Stimulated activated CD4-positive, alpha-beta T cell treated with anti-CD3 and anti-CD28 coated beads, Interleukin-1b, Interleukin-23, amount 100 ng/mL, for 1 hour (primary cell): Measurements from ENCODE around the gene USP10.
"Not testable (repeated sequence)": the region's sequence is repeated elsewhere in the genome, so short reads cannot be mapped to it uniquely, and the experiment has no call there.

Experiments
- DNase-seq, 2 donors: peaks; one replicate each; pipeline ENCODE4 v3.0.0-alpha.2; 2020; ENCODE audit warnings: low read depth in 2 of 2

The USP10 gene

DNA sequence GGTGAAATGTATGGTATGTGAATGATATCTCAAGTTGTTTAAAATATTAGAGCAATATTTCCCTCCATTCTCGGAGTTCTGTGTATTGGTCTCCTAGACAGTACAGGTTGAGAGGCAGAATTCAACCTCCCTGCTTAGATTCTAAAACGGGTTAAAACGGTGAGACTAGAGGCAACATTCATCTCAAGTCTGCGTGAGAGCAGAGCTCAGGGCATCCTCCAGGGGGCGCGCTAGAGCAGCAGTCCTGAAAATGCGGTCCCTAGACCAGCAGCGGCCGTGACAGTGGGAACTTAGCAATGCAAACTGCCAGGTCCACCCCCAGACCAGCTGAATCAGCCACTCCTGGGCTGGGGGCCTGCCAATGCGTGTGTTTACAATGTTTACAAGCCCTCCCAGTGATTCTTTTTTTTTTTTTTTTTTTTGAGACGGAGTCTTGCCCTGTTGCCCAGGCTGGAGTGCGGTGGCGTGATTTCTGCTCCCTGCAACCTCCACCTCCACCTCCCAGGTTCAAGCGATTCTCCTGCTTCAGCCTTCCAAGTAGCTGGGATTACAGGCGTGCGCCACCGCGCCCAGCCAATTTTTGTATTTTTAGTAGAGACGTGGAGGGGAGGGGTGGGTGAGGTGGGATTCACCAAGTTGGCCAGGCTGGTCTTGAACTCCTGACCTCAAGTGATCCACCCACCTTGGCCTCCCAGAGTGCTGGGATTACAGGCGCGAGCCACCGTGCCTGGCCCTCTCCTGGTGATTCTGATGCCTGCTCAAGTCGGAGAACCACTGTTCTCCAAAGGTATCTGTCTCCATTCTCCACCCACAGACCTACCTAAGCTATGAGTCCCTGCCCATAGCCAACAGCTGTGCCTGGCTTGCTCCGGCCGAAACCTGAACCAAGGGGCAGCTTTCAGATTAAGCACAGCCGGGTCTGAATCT, 27.3 kb upstream of the USP10 start:
- peak; percentile 62 to 79 for DNase-seq

DNA sequence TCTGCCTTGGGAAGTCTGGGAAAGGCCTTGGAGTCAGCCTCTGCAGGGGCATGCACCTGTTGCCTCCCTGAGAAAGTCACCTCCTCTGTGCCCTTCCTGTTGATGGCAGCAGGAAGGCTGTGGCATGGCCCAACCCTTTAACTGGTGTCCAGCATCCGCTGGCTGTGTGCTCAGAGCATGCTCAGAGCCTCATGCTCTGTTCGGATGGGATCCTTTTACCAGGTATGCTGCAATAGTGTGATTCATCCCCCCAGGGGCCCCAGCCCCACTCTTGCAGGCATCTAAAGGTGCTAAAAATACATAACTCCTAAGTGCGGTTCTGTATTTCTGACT, 26.6 kb upstream of the USP10 start:
- DNase-seq, result no peak

DNA sequence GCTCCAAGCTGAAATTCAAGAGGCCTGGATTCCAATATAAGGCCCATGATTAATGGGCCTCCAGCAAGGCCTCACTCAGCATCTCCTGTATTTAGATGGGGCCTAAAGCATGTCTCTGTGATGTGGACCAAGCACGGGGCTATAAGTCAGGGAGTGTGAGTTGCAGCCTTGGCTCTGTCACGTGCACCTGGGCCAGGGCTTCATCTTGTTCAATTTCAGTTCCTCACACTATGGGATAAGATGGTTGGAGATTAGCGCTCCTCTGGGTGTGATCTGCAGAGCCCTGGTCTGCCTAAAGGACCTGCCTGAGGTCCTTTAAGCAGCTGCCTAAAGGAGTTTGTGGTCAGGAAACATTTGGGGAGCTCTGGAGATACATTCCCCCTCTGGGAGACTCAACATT, 26.2 kb upstream of the USP10 start:
- DNase-seq, result no peak

DNA sequence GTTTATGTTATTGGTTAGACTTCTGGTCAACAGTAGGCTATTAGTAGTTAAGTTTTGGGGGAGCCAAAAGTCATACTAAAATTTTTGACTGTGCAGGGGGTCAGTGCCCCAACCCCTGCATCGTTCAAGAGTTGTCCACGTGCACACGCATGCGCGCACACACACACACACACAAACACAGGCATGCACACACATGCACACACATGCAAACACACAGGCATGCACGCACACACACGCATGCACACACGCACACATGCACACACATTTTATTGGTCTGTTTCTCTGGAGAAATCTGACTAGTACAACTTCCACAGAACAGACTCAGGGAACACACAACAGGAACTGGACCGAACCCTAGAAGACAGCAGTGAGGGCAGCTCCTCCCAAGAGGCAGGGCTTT, 24.4 kb upstream of the USP10 start:
- no peak for DNase-seq

DNA sequence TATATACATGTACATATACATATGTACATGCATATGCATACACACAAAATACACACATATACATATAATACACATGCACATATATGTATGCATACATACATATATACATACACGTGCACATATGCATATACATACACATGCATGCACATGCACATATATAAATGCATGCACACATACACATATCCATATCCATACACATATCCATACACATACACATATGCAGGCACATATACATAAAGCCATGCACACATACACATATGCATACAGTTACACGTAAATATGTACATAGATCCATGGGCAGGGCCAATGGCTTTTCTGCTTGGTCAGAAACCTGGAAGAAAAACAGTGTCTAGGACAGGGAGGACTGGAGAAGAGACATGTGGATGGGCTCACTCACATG, 23.9 kb upstream of the USP10 start:
- no peak for DNase-seq

DNA sequence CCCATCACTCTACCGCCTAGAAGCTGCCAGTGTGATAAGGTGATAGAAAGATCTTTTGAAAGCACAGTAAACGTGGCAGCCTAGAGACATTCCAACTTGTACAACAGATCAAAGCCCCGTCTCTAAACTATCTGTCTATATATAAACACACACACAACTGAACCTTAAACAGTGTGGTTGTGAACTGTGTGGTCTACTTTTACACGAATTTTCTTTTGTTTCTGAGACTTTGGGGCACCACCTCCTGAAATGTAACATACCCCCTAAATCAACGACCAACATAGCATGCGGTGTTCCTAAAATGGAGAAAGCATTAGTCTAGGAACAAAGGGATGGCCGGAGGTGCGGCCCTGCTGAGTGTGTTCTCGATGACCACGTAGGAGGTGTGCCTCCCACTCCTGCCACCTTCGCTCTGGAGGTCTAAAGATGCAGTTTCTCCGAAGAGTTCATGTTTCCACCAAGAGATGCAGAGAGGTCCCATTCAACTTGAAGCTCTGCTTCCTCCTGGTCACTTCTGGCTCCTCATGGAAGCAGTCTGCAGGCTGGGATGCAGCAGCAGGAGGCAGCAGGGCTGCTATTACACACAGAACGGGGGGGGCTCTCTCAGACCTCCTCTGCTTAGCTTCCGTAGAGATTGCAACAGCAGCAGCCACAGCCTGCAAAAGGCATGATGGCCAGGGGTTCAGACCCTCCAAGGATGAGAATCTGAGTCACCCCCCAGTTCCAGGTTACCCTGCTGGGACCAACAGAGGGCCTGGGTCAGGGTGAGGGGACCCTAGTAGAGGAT, 22.6 kb upstream of the USP10 start:
- DNase-seq, result no peak

DNA sequence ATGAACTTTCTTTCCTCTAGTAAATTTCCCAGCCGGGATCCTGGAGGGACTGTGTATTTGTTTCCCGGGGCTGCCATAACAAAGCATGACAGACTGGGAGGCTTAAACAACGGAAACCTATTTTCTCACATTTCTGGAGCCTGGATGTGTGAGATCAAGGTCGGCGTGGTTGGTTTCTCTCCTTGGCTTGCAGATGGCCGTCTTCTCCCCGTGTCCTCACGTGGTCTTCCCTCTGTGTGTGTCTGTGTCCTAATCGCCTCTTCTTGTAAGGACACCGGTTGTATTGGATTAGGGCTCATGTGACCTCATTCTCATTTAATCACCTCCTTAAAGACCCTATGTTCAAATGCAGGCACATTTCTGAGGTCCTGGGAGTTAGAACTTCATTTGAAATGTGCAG, 22.0 kb upstream of the USP10 start:
- DNase-seq, result no peak

DNA sequence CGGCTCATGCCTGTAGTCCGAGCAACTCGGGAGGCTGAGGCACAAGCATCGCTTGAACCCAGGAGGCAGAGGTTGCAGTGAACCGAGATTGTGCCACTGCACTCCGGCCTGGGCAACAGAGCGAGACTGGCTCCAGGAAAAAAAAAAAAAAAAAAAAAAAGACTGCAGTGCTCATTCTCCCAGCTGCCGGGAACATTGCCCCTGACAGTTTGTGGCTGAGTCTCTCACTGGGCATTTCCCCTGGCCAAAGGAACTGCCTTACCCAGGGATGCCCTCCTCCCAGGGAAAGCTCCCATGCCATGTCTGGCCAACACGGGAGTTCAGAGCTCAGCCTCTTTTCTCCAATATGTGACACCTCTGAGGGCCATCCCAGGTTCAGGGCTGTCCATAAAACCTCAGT, 21.3 kb upstream of the USP10 start:
- no peak for DNase-seq

DNA sequence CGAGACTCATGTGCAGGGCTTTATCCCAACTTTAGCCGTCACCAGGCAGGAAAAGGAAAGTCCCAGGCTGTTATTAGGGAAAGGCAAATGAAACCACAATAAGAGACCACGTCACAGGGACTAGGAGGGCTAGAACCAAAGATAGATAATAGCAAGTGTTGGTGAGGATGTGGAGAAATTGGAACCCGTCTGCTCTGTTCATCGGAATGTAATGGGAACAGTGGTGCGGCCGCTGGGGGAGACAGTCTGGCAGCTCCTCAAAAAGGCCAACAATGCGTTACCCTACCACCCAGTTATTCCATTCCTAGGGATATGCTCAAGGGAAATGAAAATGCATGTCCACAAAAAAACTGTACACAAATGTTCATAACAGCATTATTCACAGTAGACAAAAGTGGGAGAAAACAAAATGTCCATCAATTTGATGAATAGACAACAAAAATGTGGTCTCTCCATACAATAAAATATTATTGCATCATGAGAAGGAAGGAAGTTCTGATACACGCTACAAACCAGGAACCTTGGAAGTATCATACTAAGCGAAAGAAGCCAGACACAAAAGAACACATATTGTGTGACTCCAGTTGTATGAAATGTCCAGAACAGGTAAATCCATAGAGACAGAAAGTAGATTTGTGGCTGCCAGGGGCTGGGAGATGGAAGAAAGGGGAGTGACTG, 19.5 kb upstream of the USP10 start:
- DNase-seq, result no peak

DNA sequence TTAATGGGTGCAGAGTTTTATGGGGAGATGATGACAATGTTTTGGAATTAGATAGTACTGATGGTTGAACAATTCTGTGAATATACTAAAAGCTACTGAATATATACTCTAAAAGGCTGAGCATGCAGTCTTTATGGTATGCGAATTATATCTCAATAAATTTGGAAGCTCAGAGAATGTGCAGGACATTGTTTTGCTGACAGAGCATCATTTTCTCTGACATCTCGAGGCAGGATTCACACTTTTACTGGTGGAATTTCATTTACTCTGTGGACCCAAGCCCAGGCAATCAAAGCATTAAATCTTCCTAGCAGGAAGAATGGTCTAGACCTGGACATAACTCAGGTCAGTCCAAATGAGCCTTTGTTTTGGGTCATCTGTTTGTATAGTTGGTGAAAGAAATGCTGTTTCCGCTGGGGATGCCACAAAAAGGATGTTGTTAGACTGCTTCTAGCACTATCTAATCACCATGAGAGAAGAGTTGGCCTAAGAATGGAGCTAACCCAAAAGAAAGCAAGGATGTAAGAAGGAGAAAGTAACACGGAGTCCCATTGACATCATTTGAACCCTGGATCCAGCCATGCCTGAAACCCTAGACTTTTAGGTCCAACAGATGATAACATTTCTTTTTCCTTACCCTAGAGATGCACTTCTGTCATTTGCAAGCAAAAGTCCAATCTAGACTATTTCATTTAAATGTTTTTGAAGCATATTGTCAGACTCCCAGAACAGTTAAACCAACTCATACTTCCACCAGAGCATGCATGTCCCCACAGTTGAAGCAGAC, 18.8 kb upstream of the USP10 start:
- no peak for DNase-seq

DNA sequence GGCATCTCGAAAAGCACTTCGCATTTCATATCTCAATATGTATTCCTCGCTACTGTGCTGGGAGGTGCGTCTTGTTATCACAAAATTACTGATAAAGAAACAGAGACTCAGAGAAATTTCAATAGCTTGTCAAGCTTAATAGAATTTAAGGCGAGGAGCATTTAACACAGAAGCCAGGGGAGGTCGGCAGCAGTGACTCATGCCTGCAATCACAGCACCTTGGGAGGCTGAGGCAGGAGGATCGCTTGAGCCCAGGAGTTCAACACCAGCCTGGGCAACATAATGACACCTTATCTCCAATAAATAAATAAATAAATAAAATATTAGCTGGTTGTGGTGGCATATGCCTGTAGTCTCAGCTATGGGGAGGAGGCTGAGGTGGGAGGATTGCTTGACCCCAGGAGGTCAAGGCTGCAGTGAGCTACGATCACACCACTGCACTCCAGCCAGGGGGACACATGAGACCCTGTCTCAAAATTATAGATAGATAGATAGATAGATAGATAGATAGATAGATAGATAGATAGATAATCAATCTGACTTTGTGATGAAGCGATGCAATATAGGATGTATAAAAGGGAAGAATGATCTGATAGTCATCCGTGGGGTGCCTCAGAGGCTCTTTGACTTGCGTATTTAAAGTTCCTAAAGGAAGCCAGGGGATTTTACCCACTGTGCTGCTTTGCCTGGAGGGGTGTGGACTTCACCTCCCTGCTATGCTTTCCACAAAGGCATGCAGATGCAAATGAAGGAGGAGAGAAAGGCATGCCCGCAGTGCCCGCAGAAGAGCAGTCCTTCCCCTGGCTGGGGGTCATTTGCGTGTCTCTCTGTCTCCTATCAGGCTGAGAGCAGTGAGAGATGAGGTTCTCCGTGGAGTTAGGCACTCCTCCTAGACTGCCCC, 15.9 kb upstream of the USP10 start:
- no peak for DNase-seq

DNA sequence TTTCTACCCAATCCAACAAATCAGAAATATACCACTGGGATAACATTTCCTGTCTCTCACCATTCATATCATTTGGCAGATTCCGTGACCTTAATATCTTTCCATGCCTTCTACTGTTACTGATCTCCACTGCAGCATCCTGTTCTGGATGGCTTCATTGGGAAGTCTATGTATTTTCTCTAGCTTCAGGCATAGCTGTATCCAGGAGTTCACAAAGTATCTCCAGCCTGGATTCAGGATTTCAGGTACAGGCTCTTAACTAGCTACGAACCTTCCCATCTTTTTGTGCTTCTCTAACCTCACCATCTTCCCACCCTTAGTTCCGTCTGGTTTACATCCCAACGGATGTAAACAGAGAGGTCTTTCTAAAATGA, 15.2 kb upstream of the USP10 start:
- DNase-seq, result no peak

DNA sequence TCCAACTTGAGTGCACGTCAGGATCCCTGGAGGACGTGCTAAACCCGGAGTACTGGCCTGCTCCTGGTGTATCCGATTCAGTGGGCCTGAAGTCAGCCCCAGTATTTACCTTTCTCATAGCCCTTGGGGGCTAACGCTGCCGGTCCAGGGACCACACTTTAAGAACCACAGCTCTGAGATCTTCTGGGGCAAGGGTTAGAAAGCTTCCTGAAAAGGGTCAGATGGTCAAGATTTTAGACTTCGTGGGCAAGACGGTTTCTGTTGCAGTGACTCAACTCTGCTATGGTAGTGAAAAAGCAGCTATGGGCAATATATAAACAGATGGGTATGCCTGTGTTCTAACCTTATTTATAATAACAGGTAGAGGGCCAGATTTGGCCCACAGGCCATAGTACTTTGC, 14.6 kb upstream of the USP10 start:
- DNase-seq, result no peak

DNA sequence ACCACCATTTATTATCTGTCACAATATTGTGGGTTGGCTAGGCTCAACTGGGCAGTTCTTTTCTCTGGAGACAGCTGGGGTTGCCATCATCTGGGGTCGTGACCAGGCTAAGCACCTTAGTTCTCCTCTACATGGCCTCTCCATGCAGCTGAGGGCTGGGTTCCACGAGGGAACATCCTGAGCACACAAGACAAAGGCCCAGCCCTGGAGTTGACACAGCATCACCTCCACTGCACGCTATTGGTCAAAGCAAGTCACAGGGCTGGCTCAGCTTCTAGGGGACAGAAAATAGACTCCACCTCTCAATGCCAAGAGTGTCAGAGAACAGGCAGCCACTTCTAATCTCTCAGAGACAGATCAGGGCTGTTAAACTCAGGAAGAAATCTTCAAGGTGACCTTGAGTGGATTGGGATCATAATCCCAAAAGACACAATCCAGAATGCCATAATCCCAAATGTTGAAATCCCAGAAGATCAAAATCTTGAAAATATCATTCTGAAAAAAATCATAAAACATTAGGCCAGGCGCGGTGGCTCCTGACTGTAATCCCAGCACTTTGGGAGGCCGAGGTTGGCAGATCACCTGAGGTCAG, 13.0 kb upstream of the USP10 start:
- DNase-seq, result no peak

DNA sequence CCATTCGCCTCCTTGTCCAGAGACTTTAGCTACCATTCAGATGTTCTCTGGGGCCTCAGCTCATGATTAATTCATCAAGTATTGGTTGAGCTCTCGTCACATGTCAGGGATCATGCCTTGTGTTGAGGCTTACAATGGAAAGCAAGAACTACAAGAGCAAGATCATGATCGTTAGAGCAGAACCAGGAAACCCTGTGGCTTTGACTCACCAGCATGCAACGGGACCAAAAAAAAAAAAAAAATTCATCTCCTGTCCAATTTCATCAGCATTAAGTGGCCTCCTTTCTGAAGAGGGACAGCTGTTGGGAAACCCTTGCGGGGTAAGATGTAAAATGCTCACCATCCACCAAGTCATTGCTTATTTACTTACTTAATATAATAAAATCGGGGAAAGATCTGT, 12.1 kb upstream of the USP10 start:
- DNase-seq, result no peak

DNA sequence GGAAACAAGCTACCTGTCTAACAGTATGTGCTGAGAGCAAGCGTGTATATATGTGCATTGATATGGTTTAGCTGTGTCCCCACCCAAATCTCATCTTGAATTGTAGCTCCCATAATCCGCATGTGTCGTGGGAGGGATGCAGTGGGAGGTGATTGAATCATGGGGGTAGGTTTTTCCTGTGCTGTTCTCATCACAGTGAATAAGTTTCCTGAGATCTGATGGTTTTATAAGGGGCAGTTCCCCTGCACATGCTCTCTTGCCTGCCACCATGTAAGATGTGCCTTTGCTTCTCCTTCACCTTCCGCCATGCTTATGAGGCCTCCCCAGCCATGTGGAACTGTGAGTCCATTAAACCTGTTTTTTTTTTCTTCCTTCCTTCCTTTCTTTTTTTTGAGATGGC, 11.6 kb upstream of the USP10 start:
- not testable (repeated sequence) for DNase-seq

DNA sequence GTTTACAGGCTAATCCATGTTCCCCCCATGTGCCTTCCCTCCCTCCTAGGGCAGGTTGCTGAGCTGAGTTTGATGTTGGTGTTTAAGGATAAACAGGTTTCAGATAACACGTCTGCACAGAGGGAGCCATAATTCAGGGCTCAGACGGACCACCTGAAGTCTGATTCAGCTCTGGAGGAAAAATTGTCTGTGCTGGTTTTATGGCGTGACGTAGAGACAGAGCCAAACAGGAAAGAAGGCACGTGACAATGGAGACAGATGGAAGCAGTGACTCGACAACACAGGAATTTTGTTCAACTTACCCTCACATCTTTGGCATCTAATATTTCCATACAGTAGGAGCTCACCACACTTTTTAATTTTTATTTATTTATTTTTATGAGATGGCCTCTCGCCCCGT, 10.7 kb upstream of the USP10 start:
- DNase-seq, result no peak

DNA sequence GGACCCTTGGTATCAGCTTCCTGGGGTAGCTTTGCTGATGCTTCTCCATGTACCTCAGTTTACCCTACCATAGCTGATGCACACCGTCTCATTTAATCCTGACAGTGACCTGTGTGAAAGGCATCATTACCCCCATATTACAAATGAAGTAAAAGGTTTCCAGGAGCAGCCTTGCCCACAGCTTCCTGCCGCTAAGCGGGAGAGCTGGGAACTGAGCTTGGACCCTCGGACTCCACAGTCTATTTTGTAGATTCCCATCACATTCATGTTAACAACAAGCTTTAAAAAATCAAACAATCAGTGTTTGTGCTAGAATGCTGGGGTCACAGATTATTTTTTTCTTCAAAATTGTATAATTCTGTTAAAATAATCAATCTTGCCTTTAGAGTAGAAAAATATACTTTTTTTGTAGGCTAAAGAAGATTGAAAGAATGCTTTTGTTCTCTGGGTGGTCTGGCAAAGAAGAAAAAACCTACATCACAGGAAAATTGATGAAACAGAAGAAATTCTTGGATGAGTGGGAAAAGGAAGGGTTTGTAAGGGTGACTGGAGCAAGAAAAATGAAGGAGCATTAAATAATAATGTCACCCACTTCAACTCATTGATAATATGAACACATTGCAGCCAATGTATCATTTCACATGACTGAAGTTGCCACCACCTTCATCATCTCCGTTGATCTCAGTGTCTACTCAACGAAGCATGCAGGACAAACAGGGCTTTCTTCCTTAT, 9.5 kb upstream of the USP10 start:
- no peak for DNase-seq

DNA sequence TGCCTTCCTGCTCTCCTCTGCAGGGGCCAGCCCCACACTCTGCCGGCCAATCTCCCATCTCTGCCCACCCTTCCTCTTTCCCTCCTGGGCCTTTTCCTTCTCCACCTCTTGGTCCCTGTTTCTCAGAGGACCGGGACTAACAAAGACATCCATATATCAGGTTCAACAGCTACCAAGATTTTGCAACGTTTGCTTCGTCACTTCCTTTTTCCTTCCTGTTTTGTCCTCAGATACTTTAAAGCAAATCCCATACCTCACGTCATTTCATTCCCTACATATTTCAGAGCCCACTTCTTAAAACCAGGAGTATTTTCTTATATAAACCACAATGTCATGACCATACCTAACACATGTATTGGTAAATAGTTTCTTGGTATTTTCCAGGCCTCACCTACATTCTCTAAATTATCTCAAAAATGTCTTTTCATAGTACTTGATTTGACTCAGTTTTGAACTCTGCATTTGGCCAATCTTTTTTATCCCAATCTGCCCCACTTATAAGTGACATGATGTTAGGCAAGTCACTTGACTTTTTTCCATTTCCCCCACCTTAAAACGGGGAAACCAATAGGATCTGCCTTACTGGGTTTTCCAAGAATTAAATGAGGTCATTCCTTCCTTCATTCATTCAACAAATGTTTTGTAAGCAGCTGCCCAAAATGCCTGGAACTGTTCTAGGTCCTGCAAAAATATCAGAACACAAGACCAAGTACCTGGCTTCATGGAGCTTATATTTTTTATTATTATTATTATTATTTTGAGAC, 7.2 kb upstream of the USP10 start:
- DNase-seq, result no peak
